T-helper 2 cell (primary cell): ENCODE measurements around the gene RRAGD.

Experiments used
- DNase-seq, 5 experiments: peaks; one replicate each; pipeline versions ENCODE4 v3.0.0 to v3.0.0-alpha.2; 2012 to 2022

Gene RRAGD

DNA sequence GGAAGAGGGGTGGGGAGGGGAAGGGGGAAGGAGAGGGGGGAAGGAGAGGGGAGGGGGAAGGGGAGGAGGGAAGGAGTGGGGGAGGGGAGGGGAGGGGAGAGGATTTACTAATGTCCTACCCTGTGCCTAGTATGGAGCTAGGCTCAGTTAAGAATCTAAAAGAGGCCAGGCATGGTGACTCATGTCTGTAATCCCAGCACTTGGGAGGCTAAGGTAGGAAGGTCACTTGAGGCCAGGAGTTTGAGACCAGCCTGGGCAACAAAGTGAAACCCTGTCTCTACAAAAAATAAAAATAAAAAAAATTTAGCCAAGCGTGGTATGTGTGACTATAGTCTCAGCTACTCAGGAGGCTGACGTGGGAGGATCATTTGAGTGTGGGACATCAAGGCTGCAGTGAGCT lies 72.5 kb downstream of the RRAGD start:
- no peak for DNase-seq

- no peak for DNase-seq
Observed at GRCh38 chr6:89335164-89335563, 76.9 kb downstream of the RRAGD start.

GRCh38 chr6:89330910-89331309 lies 81.2 kb downstream of the RRAGD start:
- DNase-seq: no peak

DNA sequence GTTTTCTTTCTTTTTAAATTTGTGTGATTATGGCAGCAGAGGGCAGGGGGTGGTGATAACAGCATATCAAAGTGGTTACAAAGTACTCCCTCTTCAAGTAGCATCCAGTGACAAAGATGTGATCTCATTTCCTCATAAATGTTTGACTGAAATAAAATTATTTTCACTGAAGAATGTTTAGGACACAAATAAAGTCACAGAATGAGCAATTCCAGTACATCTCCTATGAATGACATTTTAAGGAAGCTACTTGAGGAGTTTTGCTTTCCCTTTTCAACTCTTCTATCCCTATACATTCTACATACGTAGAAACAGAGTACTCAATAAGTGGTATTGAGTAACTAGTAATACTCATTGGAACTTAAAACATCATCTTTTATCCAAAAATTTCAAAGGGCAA lies 83.1 kb downstream of the RRAGD start:
- no peak for DNase-seq

DNA sequence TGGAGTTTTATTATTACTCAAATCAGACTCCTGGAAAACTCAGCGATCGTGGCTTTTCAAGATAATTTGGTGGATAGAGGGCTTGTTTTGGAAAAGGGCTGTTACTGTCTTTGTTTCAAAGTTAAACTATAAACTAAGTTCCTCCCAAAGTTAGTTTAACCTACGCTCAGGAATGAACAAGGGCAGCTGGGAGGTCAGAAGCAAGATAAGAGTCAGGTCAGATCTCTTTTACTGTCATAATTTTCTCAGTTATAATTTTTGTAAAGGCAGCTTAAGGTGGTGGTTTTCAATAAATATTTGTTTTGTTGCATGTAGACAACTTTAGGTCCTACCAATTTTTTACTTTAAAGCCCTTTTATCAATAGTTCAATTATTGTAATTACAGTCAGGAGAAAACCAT lies 87.8 kb downstream of the RRAGD start:
- DNase-seq: no peak

DNA sequence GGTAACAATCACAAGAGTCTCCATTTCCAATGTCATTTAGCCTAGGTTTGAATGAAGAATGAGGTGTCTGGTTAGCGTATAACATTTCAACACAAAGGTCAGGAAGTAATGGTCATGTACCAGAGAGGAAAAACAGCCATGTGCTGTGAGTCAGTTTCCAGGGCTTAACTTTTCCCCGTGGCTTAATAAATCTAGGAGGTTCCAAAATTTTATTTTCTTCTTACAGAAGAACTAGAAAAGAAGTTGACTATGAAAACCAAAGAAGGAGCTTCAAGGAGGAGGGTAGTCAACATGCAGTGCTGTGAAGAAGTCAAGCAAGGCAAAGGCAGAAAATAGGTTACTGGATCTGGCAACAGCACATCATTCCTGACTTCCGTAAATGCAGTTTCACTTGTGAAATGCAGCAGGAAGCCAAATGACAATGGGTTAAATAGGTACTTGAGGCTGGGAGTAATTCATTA lies 88.5 kb downstream of the RRAGD start:
- DNase-seq: no peak

- DNase-seq: no peak
Observed at GRCh38 chr6:89321131-89321970, 90.7 kb downstream of the RRAGD start.

DNA sequence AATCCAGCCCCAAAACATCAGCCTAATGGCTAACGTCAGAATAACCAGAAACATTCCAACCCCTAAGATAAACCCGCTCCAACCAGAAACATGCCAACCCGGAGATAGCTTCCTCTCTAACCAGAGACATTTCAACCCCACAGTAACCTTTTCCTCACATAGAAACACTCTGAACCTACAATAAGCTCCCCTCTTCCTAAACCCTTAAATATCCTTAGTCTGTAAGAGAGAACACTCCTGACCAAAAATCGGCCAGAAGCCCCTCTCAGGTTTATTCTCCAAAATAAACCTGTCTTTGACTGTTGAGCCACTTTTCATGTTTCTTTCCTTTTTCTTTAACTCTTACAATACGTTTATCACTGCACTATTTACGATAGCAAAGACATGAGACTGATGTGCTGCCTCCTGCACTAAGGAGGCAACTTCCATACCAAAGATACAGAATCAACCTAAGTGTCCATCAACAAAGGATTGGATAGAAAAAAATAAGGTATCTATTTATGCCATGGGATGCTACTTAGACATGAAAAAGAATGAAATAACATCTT lies 92.0 kb downstream of the RRAGD start:
- no peak for DNase-seq

- no peak for DNase-seq
Observed at GRCh38 chr6:89317067-89317466, 95.0 kb downstream of the RRAGD start.

GRCh38 chr6:89315249-89315885 lies 96.7 kb downstream of the RRAGD start, which contains the start of gene GABRR2:
Gene GABRR2 (minus strand): TSS chr6:89315299. CDS start chr6:89315165, 134 bp downstream.
- no peak for DNase-seq

- DNase-seq: no peak
Observed at GRCh38 chr6:89314692-89315091, 97.4 kb downstream of the RRAGD start.
